ENCODE results near the gene STX18.

Gene STX18

DNA sequence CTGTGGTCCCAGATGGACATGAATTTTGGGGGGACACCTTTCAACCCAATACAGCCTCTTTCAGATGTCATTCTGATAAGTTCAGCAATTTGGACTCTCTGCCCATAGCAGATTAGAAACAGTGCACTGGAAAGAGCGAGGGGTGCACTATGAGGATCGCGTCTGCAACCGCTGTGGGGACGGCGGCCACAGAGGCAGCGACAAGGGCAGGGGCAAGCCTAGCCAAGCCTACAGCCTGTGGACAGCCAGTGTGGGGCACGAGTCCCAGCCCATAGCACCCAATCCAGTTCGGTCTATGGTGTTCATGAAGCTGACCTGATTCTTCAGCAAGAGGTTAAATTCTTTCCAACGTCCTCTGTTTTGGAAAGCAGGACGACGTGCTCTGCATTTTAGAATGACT, 164.7 kb downstream of the STX18 start:
- no peaks in the 10 kb centered on the region for H3K36me3 ChIP-seq (ENCODE audit: control insufficient read depth, low read depth, low read length)
- peaks cover 3% of the 10 kb centered on the region for H3K4me1 ChIP-seq (ENCODE audit: control insufficient read depth, low read depth, low read length)
- H3K27ac ChIP-seq (ENCODE audit: low read length) = no peak overlapping the region
- H3K9ac ChIP-seq (ENCODE audit: low read length) = no peak overlapping the region
- H3K4me3 ChIP-seq (ENCODE audit: low read length) = no peak overlapping the region
- H3K9me3 ChIP-seq (ENCODE audit: control insufficient read depth, low read depth, low read length) = no peaks in the 10 kb centered on the region
- H3K27me3 ChIP-seq (ENCODE audit: control insufficient read depth, insufficient read depth, low read length) = no peaks in the 10 kb centered on the region

DNA sequence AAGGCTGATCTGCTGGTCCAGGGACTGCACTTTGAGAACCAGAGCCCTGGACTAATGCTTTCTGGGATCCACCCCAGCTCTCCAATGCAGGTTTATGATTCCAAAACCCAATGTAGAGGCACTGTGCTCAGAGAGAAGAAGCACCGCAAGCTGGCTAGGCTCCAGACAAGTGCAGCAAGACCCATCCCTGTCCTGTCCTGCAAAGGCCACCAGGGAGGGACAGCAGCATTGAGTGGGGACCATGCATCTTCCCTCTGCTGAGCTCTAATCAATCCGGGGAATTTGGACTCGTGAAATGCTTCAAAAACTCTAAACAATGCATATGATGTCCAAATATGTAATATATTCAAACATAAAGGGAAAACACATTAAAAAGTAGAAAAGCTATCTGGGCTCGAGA, 165.8 kb downstream of the STX18 start:
- no peak overlapping the region for H3K27ac ChIP-seq (ENCODE audit: low read length)
- H3K9ac ChIP-seq (ENCODE audit: low read length) = no peak overlapping the region
- no peaks in the 10 kb centered on the region for H3K4me1 ChIP-seq (ENCODE audit: control insufficient read depth, low read depth, low read length)
- H3K9me3 ChIP-seq (ENCODE audit: control insufficient read depth, low read depth, low read length) = no peaks in the 10 kb centered on the region
- H3K4me3 ChIP-seq (ENCODE audit: low read length) = no peak overlapping the region
- H3K27me3 ChIP-seq (ENCODE audit: control insufficient read depth, insufficient read depth, low read length) = no peaks in the 10 kb centered on the region
- no peaks in the 10 kb centered on the region for H3K36me3 ChIP-seq (ENCODE audit: control insufficient read depth, low read depth, low read length)

DNA sequence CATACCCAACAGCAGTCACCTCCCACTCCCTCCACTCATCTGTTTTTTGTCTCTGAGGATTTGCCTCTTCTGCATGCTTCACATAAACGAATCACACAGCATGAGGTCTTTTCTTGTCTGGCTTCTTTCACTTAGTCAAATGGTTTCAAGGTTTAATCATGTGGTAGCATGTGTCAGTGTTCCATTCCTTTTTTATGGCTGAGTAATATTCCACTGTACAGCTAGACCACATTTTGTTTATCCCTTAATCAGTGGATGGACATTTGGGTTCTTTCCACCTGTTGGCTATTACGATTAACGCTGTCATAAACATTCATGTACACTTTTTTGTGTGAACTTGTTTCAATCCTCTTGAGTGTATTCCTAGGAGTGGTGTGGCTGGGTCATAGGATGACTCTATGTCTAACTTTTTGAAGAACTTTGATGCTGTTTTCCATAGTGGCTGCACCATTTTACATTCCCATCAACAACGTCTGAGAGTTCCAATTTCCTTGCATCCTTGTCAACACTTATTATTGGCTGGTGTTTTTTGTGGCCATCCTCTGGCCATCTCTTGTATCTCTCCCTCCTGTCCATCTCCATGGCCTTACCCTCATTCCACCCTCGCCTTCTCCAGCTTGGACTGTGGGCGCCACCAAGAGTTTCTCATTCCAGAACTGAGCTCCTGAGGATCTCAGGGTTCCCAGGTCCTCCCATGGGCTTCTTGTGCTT, 167.3 kb downstream of the STX18 start:
- no peaks in the 10 kb centered on the region for H3K36me3 ChIP-seq (ENCODE audit: control insufficient read depth, low read depth, low read length)
- H3K9ac ChIP-seq (ENCODE audit: low read length) = no peak overlapping the region
- H3K27ac ChIP-seq (ENCODE audit: low read length) = no peak overlapping the region
- H3K9me3 ChIP-seq (ENCODE audit: control insufficient read depth, low read depth, low read length) = no peaks in the 10 kb centered on the region
- no peaks in the 10 kb centered on the region for H3K4me1 ChIP-seq (ENCODE audit: control insufficient read depth, low read depth, low read length)
- H3K4me3 ChIP-seq (ENCODE audit: low read length) = no peak overlapping the region
- no peaks in the 10 kb centered on the region for H3K27me3 ChIP-seq (ENCODE audit: control insufficient read depth, insufficient read depth, low read length)
